ENCODE measurements around the gene KCNS1. TPM values are rescaled to one million over a fixed set of nuclear protein-coding genes. Genes with fewer than 3 reads are reported as not detected.

The KCNS1 gene
- total and polyA plus RNA-seq, 2 experiments from 2014 or later, result 0.37 to 3.2 TPM

- Mint-ChIP-seq H3K4me3 (no peak overlapping the region), H3K9me3 (no peaks in the 10 kb centered on the region), H3K27me3 (ENCODE audit: insufficient read depth, low read depth, poor library complexity) (peaks cover 2% of the 10 kb centered on the region), H3K27ac (no peak overlapping the region), H3K36me3 (ENCODE audit: low read depth) (no peaks in the 10 kb centered on the region), H3K4me1 (peaks cover 6% of the 10 kb centered on the region; the same call in 2 of the 3 replicates)
- Histone ChIP-seq H3K36me3 (ENCODE audit: insufficient read depth) (no peaks in the 10 kb centered on the region), H3K79me2 (replicated peaks; ENCODE audit: insufficient read depth) (no peaks in the 10 kb centered on the region), H3F3A (replicated peaks; ENCODE audit: low read depth) (no peaks in the 10 kb centered on the region), H3K9me2 (ENCODE audit: insufficient read depth) (no peaks in the 10 kb centered on the region), H3K27ac (ENCODE audit: low read depth) (no peak overlapping the region), H4K20me1 (replicated peaks; ENCODE audit: insufficient read depth) (no peaks in the 10 kb centered on the region), H3K4me3 (no peak overlapping the region), H3K4me2 (no peak overlapping the region), H3K27me3 (ENCODE audit: insufficient read depth) (no peaks in the 10 kb centered on the region), H3K4me1 (ENCODE audit: insufficient read depth) (peaks cover 3% of the 10 kb centered on the region; the same call in 1 of the 2 replicates), H2AFZ (no peak overlapping the region)
- ATAC-seq (no peak), DNase-seq (ENCODE audit: low spot score) (no peak)
- TF ChIP-seq EZH2 (IDR thresholded peaks at IDR 0.05; ENCODE audit: low read depth, unreplicated experiment), result no peak
- TF ChIP-seq REST (IDR thresholded peaks at IDR 0.05; ENCODE audit: unreplicated experiment), result no peak
- TF ChIP-seq ZNF331 (CRISPR knock-in tag; IDR thresholded peaks at IDR 0.05; ENCODE audit: low read depth), result no peak
- no peak for TF ChIP-seq ETS1 (IDR thresholded peaks at IDR 0.05)
- no peak for TF ChIP-seq JUNB (IDR thresholded peaks at IDR 0.05; ENCODE audit: unreplicated experiment)
- TF ChIP-seq EZH2phosphoT487 (IDR thresholded peaks at IDR 0.05; ENCODE audit: unreplicated experiment), result no peak
- TF ChIP-seq CREB1 (CRISPR knock-in tag; IDR thresholded peaks at IDR 0.05; ENCODE audit: low read depth), result no peak
- no peak for TF ChIP-seq STAT1 (IDR thresholded peaks at IDR 0.05; ENCODE audit: unreplicated experiment)
- no peak for TF ChIP-seq POLR2AphosphoS5 (IDR thresholded peaks at IDR 0.05; ENCODE audit: low read depth)
- no peak for TF ChIP-seq CTCF (conservative IDR thresholded peaks at IDR 0.05; ENCODE audit: low read depth in 2 of 2)
These were observed 18.8 kb upstream of the KCNS1 start for GRCh38 chr20:45119556-45120266.

Data from GM23338 (cell line).